Activated T-cell treated with anti-CD3 and anti-CD28 coated beads for 48 hours (primary cell): ENCODE data around the gene ZNF557.
"Not testable (repeated sequence)": the region's sequence is repeated elsewhere in the genome, so short reads cannot be mapped to it uniquely, and the experiment has no call there.

Experiments used
- DNase-seq: peaks from one replicate; pipeline ENCODE4 v3.0.0-alpha.2; 2020; ENCODE audit warnings: low read depth

The ZNF557 gene

GRCh38 chr19:7069042-7069903 is at the start of gene ZNF557:
ZNF557 (plus strand) TSS chr19:7069703; CDS start chr19:7075075, 5,372 bp downstream.
- DNase-seq, result peak; percentile 95

- not testable (repeated sequence) for DNase-seq
Measured at GRCh38 chr19:7021331-7021730, 48.2 kb upstream of the ZNF557 start, which contains the start of gene MBD3L2B. MBD3L2B (minus strand) TSS chr19:7021431; CDS start chr19:7021397, 34 bp downstream.

- not testable (repeated sequence) for DNase-seq
Measured at GRCh38 chr19:7028790-7029189, 40.7 kb upstream of the ZNF557 start.

GRCh38 chr19:7030278-7030677 is 39.2 kb upstream of the ZNF557 start, which contains the start of gene MBD3L5:
MBD3L5 (plus strand) TSS chr19:7030578; CDS start chr19:7030612, 34 bp downstream.
- DNase-seq, result not testable (repeated sequence)

GRCh38 chr19:7040079-7040478 is 29.4 kb upstream of the ZNF557 start, which contains the start of gene MBD3L4:
MBD3L4 (minus strand) TSS chr19:7040179; CDS start chr19:7040144, 35 bp downstream.
- DNase-seq, result not testable (repeated sequence)

GRCh38 chr19:7041563-7041962 is 27.9 kb upstream of the ZNF557 start:
- not testable (repeated sequence) for DNase-seq

- DNase-seq, result not testable (repeated sequence)
Measured at GRCh38 chr19:7049021-7049420, 20.5 kb upstream of the ZNF557 start, which contains the start of gene MBD3L2. MBD3L2 (plus strand) TSS chr19:7049321; CDS start chr19:7049374, 53 bp downstream.

- not testable (repeated sequence) for DNase-seq
Measured at GRCh38 chr19:7051421-7051820, 18.1 kb upstream of the ZNF557 start.

- not testable (repeated sequence) for DNase-seq
Measured at GRCh38 chr19:7052896-7053295, 16.6 kb upstream of the ZNF557 start.

- not testable (repeated sequence) for DNase-seq
Measured at GRCh38 chr19:7054635-7055368, 14.7 kb upstream of the ZNF557 start.

- not testable (repeated sequence) for DNase-seq
Measured at GRCh38 chr19:7055679-7056078, 13.8 kb upstream of the ZNF557 start.

- not testable (repeated sequence) for DNase-seq
Measured at GRCh38 chr19:7056371-7056770, 13.1 kb upstream of the ZNF557 start.

- not testable (repeated sequence) for DNase-seq
Measured at GRCh38 chr19:7058576-7058975, 10.9 kb upstream of the ZNF557 start, which contains the start of gene MBD3L3. MBD3L3 (minus strand) TSS chr19:7058676; CDS start chr19:7058605, 71 bp downstream.

- not testable (repeated sequence) for DNase-seq
Measured at GRCh38 chr19:7059977-7060376, 9.5 kb upstream of the ZNF557 start.

GRCh38 chr19:7063339-7063738 is 6.2 kb upstream of the ZNF557 start:
- no peak for DNase-seq

GRCh38 chr19:7063764-7064418 is 5.6 kb upstream of the ZNF557 start:
- DNase-seq, result no peak

- not testable (repeated sequence) for DNase-seq
Measured at GRCh38 chr19:7067122-7067521, 2.4 kb upstream of the ZNF557 start.

- no peak for DNase-seq
Measured at GRCh38 chr19:7067716-7068115, 1.8 kb upstream of the ZNF557 start.

- DNase-seq, result no peak
Measured at GRCh38 chr19:7068599-7068998, 904 bp upstream of the ZNF557 start.

GRCh38 chr19:7069904-7070226 is 362 bp downstream of the ZNF557 start:
- no peak for DNase-seq

- DNase-seq, result no peak
Measured at GRCh38 chr19:7072541-7072940, 3.0 kb downstream of the ZNF557 start.
